SK-N-SH treated with all-trans-retinoic acid at 6 μM for 48 hours (cell line): ENCODE measurements around the gene UBE2S.
"Not testable (repeated sequence)": the region's sequence is repeated elsewhere in the genome, so short reads cannot be mapped to it uniquely, and the experiment has no call there.

ENCODE experiments used
- ATAC-seq: fragments of 200-7000 bp; cut with Tn5 transposase; 3 replicates; pipeline ENCODE4 v1.9.1; 2020; ENCODE audit warnings: mild to moderate bottlenecking, moderate library complexity
- ARNTL ChIP-seq: fragments of 450-650 bp; formaldehyde crosslinking; IDR thresholded peaks from 2 replicates; pipeline ENCODE4 v1.5.0; 2020; ENCODE audit warnings: low read depth, mild to moderate bottlenecking, moderate library complexity, borderline replicate concordance
- BACH2 ChIP-seq: fragments of 250-450 bp; sonication (Bioruptor Pico); IDR thresholded peaks from 2 replicates; pipeline ENCODE4 v1.9.0; 2021; ENCODE audit warnings: mild to moderate bottlenecking, borderline replicate concordance
- CSDC2 ChIP-seq: fragments of 250-450 bp; sonication (Bioruptor Pico); IDR thresholded peaks from 2 replicates; pipeline ENCODE4 v1.5.0; 2020; ENCODE audit warnings: mild to moderate bottlenecking, moderate library complexity
- ESRRG ChIP-seq: fragments of 250-450 bp; sonication (Bioruptor Pico); IDR thresholded peaks from 2 replicates; pipeline ENCODE4 v1.6.1; 2021; ENCODE audit warnings: mild to moderate bottlenecking
- GLIS3 ChIP-seq: fragments of 250-450 bp; sonication (Bioruptor Pico); IDR thresholded peaks from 2 replicates; pipeline ENCODE4 v1.5.0; 2020; ENCODE audit warnings: mild to moderate bottlenecking, moderate library complexity
- ISL1 ChIP-seq: fragments of 250-450 bp; sonication (Bioruptor Pico); IDR thresholded peaks from 2 replicates; pipeline ENCODE4 v2.1.2; 2022; ENCODE audit warnings: mild to moderate bottlenecking, moderate library complexity
- PPARA ChIP-seq: fragments of 250-450 bp; sonication (Bioruptor Pico); IDR thresholded peaks from 2 replicates; pipeline ENCODE4 v1.5.0; 2020; ENCODE audit warnings: mild to moderate bottlenecking, borderline replicate concordance
- RARB ChIP-seq: fragments of 250-450 bp; sonication (Bioruptor Pico); IDR thresholded peaks from 2 replicates; pipeline ENCODE4 v1.8.0; 2021; ENCODE audit warnings: mild to moderate bottlenecking, moderate library complexity
- TOX ChIP-seq: fragments of 250-450 bp; sonication (Bioruptor Pico); IDR thresholded peaks from 2 replicates; pipeline ENCODE4 v1.8.0; 2021; ENCODE audit warnings: mild to moderate bottlenecking, moderate library complexity, borderline replicate concordance
- ZC3H10 ChIP-seq: fragments of 250-450 bp; sonication (Bioruptor Pico); IDR thresholded peaks from 2 replicates; pipeline ENCODE4 v1.5.1; 2021; ENCODE audit warnings: mild to moderate bottlenecking, moderate library complexity
- ZFP3 ChIP-seq: fragments of 250-450 bp; sonication (Bioruptor Pico); IDR thresholded peaks from 2 replicates; pipeline ENCODE4 v1.5.0; 2020; ENCODE audit warnings: mild to moderate bottlenecking, moderate library complexity
- ZNF565 ChIP-seq: fragments of 450-650 bp; formaldehyde crosslinking; conservative IDR thresholded peaks from 2 replicates; pipeline ENCODE4 v1.5.0; 2020; ENCODE audit warnings: low read depth, mild to moderate bottlenecking, moderate library complexity
- ZNF70 ChIP-seq: fragments of 450-650 bp; formaldehyde crosslinking; IDR thresholded peaks from 2 replicates; pipeline ENCODE4 v1.5.0; 2020; ENCODE audit warnings: mild to moderate bottlenecking, moderate library complexity
- TF ChIP-seq, protein P1 (sequence below): fragments of 250-450 bp; sonication (Bioruptor Pico); IDR thresholded peaks from 2 replicates; pipeline ENCODE4 v1.5.1; 2020; ENCODE audit warnings: low read depth, mild to moderate bottlenecking, moderate library complexity
- TF ChIP-seq, protein P2 (sequence below): fragments of 250-450 bp; sonication (Bioruptor Pico); IDR thresholded peaks from 2 replicates; pipeline ENCODE4 v1.8.0; 2020; ENCODE audit warnings: mild to moderate bottlenecking, moderate library complexity, borderline replicate concordance
- TF ChIP-seq, protein P3 (sequence below): fragments of 250-450 bp; sonication (Bioruptor Pico); IDR thresholded peaks from 2 replicates; pipeline ENCODE4 v1.8.0; 2021; ENCODE audit warnings: low read depth, mild to moderate bottlenecking, moderate library complexity, borderline replicate concordance
- TF ChIP-seq, protein P4 (sequence below): fragments of 250-450 bp; sonication (Bioruptor Pico); IDR thresholded peaks from 2 replicates; pipeline ENCODE4 v1.5.1; 2021; ENCODE audit warnings: mild to moderate bottlenecking, moderate library complexity

Gene UBE2S

DNA sequence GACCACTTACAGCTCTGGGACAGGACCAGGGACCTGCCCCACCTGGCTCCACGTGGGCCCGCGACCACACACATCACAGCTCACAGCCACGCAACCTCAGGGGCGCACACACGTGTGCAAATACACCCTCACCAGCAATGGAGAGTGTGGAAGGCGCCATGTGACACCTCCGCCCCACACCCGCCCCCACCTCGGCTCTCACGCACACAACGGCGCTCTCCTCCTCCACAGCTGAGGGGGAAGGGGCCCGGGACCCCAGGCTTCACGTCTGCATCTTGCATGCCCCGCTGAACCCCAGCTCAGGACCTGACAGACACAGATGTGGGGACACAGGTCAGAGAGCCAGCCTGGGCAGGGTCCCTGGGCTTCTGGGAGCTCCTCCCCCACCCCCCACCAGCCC lies 41.9 kb upstream of the UBE2S start:
- TF ChIP-seq, protein P1, sequence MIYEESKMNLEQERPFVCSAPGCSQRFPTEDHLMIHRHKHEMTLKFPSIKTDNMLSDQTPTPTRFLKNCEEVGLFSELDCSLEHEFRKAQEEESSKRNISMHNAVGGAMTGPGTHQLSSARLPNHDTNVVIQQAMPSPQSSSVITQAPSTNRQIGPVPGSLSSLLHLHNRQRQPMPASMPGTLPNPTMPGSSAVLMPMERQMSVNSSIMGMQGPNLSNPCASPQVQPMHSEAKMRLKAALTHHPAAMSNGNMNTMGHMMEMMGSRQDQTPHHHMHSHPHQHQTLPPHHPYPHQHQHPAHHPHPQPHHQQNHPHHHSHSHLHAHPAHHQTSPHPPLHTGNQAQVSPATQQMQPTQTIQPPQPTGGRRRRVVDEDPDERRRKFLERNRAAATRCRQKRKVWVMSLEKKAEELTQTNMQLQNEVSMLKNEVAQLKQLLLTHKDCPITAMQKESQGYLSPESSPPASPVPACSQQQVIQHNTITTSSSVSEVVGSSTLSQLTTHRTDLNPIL (CRISPR knock-in tag), result no peak
- TF ChIP-seq BACH2, result no peak
- no peak for TF ChIP-seq TOX
- TF ChIP-seq, protein P2, sequence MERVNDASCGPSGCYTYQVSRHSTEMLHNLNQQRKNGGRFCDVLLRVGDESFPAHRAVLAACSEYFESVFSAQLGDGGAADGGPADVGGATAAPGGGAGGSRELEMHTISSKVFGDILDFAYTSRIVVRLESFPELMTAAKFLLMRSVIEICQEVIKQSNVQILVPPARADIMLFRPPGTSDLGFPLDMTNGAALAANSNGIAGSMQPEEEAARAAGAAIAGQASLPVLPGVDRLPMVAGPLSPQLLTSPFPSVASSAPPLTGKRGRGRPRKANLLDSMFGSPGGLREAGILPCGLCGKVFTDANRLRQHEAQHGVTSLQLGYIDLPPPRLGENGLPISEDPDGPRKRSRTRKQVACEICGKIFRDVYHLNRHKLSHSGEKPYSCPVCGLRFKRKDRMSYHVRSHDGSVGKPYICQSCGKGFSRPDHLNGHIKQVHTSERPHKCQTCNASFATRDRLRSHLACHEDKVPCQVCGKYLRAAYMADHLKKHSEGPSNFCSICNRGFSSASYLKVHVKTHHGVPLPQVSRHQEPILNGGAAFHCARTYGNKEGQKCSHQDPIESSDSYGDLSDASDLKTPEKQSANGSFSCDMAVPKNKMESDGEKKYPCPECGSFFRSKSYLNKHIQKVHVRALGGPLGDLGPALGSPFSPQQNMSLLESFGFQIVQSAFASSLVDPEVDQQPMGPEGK (CRISPR knock-in tag), result no peak
- no peak for TF ChIP-seq ZNF70 (CRISPR knock-in tag)
- no peak for TF ChIP-seq ZC3H10 (CRISPR knock-in tag)
- no peak for TF ChIP-seq ARNTL (CRISPR knock-in tag)
- TF ChIP-seq ZNF565 (CRISPR knock-in tag), result no peak
- TF ChIP-seq, protein P3, sequence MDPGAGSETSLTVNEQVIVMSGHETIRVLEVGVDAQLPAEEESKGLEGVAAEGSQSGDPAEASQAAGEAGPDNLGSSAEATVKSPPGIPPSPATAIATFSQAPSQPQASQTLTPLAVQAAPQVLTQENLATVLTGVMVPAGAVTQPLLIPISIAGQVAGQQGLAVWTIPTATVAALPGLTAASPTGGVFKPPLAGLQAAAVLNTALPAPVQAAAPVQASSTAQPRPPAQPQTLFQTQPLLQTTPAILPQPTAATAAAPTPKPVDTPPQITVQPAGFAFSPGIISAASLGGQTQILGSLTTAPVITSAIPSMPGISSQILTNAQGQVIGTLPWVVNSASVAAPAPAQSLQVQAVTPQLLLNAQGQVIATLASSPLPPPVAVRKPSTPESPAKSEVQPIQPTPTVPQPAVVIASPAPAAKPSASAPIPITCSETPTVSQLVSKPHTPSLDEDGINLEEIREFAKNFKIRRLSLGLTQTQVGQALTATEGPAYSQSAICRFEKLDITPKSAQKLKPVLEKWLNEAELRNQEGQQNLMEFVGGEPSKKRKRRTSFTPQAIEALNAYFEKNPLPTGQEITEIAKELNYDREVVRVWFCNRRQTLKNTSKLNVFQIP, result no peak
- no peak for TF ChIP-seq PPARA (CRISPR knock-in tag)
- no peak for TF ChIP-seq ZFP3
- TF ChIP-seq GLIS3, result no peak
- no peak for ATAC-seq

DNA sequence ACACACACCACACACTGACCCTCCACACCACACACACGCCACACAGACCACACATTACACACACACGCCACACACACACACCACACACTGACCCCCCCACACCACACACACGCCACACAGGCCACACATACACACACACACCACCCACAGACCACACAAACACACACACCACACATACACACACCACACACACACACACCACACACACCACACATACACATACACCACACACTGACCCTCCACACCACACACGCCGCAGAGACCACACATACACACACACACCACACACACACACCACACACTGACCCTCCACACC lies 40.5 kb upstream of the UBE2S start:
- ATAC-seq, result not testable (repeated sequence)

DNA sequence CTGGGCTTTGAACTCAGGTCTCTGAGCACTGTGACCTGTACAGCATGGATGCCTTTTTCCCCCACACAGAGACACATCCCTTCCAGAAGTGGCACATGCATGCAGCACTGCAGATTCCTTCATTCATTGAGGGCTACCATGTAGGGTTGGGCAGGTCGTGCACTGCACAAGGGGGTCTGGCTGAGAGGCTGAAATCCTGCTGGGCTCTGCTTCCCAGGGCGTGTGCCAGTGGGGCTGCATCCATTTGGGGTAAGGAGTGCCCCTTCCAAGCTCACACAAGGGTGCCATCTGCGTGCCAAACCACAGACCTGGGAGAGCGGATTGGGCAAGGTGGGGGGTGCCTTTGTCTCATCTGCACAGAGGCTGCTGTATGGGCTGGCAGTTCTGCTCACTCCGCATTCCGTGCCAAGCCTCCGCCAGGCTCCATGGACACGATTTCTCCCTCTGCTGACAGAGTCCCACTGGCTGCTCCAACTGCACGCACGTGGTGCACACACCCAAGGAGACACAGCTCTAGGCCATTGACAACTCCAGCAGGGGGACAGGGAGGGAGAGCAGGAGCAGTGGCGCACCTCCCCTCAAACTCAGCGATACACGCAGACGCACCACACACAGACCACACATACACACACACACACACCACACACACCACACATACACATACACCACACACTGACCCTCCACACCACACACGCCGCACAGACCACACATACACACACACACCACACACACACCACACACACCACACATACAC lies 40.0 kb upstream of the UBE2S start:
- ATAC-seq, result peak; percentile 61
- TF ChIP-seq ISL1 (CRISPR knock-in tag), result no peak
- TF ChIP-seq, all 23 proteins: peak for 0

DNA sequence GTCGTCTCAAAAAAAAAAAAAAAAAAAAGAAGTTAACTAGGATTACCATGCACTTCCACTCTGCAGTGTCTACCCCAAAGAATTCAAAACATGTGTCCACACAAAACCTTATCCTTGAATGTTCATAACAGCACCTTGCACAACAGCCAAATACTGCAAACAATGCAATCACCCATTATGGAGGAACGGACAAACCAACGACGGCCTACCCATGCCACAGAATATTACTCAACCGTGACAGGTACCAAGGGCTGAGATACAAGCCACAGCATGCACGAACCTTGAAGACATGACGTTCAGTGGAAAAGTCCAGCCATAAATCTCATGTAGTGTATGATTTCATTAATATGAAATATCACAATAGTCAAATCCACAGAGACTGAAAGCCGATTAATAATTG lies 38.5 kb upstream of the UBE2S start:
- TF ChIP-seq ESRRG (CRISPR knock-in tag), result no peak
- TF ChIP-seq, protein P4, sequence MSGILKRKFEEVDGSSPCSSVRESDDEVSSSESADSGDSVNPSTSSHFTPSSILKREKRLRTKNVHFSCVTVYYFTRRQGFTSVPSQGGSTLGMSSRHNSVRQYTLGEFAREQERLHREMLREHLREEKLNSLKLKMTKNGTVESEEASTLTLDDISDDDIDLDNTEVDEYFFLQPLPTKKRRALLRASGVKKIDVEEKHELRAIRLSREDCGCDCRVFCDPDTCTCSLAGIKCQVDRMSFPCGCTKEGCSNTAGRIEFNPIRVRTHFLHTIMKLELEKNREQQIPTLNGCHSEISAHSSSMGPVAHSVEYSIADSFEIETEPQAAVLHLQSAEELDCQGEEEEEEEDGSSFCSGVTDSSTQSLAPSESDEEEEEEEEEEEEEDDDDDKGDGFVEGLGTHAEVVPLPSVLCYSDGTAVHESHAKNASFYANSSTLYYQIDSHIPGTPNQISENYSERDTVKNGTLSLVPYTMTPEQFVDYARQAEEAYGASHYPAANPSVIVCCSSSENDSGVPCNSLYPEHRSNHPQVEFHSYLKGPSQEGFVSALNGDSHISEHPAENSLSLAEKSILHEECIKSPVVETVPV (CRISPR knock-in tag), result no peak
- no peak for TF ChIP-seq GLIS3
- TF ChIP-seq TOX, result no peak
- ATAC-seq, result no peak

DNA sequence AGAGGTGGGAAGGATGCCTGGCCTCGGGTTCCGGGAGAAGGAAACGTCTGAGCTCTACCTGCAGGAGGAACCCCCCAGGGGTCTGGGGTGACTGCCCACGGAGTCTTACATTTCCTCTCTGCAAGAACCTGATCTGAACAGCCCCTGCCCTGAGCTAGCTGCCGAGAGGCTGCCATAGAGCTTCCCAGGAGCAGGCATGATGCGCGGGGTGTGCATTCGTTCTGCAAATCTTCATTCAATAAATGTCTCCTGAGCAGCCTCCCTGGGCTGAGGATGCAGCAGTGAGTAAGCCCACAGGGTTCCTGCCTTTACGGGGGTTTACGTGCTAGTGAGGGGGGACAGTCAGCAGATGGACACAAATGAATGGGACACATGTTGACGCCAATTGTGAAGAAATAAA lies 37.1 kb upstream of the UBE2S start:
- TF ChIP-seq RARB (CRISPR knock-in tag) (no peak), CSDC2 (no peak), ZC3H10 (CRISPR knock-in tag) (no peak)
- ATAC-seq, result no peak

DNA sequence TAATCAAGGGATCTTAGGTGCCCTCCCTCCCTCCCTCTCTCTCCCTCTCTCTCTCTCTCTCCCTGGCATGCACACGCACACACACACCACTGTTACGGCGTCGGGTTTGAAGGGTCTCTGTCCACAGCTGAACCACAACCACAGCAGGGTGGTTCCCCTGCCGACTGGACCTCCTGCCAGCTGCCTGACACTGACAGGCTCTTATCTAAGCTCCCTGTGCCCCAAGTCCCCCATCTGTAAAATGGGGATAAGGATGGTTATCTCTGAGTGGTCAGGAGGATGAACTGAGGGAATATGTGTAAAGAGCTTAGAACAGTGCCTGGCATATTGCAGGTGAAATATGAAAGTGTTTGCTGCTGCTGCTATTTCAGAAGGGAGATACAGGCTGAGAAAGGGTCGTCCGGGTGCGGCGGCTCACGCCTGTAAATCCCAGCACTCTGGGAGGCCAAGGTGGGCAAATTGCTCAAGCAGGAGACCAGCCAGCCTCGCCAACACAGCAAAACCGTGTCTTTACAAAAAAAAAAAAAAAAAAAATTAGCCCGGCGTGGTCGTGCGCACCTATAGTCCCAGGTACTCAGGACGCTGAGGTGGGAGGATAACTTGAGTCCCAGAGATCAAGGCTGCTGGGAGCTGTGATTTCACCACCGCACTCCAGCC lies 36.4 kb upstream of the UBE2S start:
- no peak for ATAC-seq
- TF ChIP-seq BACH2, result no peak
- TF ChIP-seq PPARA (CRISPR knock-in tag), result no peak
- TF ChIP-seq, protein P3, result no peak
- TF ChIP-seq, protein P2 (CRISPR knock-in tag), result no peak
- TF ChIP-seq RARB (CRISPR knock-in tag), result no peak
- TF ChIP-seq, protein P1 (CRISPR knock-in tag), result no peak
